HFFc6 (cell line): ENCODE measurements around the gene KNDC1. TPM values are rescaled to one million over a fixed set of nuclear protein-coding genes. Genes with fewer than 3 reads are reported as not detected.

ENCODE experiments used
- DNase-seq: peaks from one replicate; pipeline ENCODE4 v3.0.0-alpha.2; 2018
- H3K27ac Mint-ChIP-seq: 2 replicates; pipeline ENCODE4 v1.8.0; 2020; ENCODE audit warnings: mild to moderate bottlenecking, mixed read lengths
- H3K27me3 Mint-ChIP-seq: 2 replicates; pipeline ENCODE4 v1.8.0; 2021; ENCODE audit warnings: mild to moderate bottlenecking, moderate library complexity, mixed read lengths; ENCODE audit not compliant: insufficient read depth
- H3K36me3 Mint-ChIP-seq: 2 replicates; pipeline ENCODE4 v1.8.0; 2021; ENCODE audit warnings: low read depth, mixed read lengths
- H3K4me1 Mint-ChIP-seq: 2 replicates; pipeline ENCODE4 v1.8.0; 2020; ENCODE audit warnings: low read depth, mixed read lengths
- H3K4me3 Mint-ChIP-seq: 2 replicates; pipeline ENCODE4 v1.8.0; 2020; ENCODE audit warnings: mild to moderate bottlenecking, moderate library complexity, mixed read lengths
- H3K9me3 Mint-ChIP-seq: 2 replicates; pipeline ENCODE4 v1.8.0; 2020; ENCODE audit warnings: mild to moderate bottlenecking, mixed read lengths
- CTCF ChIP-seq: fragments of 200-600 bp; sonication (generic); IDR thresholded peaks from 2 replicates; pipeline ENCODE4 v1.5.0; 2021; ENCODE audit warnings: antibody characterized with exemption, mild to moderate bottlenecking
- total RNA-seq, 6 experiments: library from RNA; stranded (reverse); fragmentation: NEBNext Ultra II Directional; extraction: Animal tissue kit (Norgen Biotek cat#: 25700); gene quantifications; 2 replicates in 1 of 6; 3 replicates in 5 of 6; pipeline ENCODE4 v1.2.3, GENCODE V29; 2021

Gene KNDC1
- total RNA-seq, 6 experiments from 2014 or later, result 0.05 to 1.00 (median 0.28) TPM; not detected in 3

- DNase-seq, result no peak
These were observed 18.5 kb downstream of the KNDC1 start for GRCh38 chr10:133178357-133179127.

GRCh38 chr10:133179128-133179520, 19.1 kb downstream of the KNDC1 start:
- DNase-seq, result no peak
- no peak overlapping the region for H3K4me3 Mint-ChIP-seq
- peaks cover 36% of the 10 kb centered on the region for H3K9me3 Mint-ChIP-seq
- H3K36me3 Mint-ChIP-seq, result peaks cover 13% of the 10 kb centered on the region
- no peak overlapping the region for H3K27ac Mint-ChIP-seq
- peaks cover 7% of the 10 kb centered on the region for H3K27me3 Mint-ChIP-seq
- no peaks in the 10 kb centered on the region for H3K4me1 Mint-ChIP-seq
- TF ChIP-seq CTCF, result no peak

More at GRCh38 chr10:133178357-133179127, 18.5 kb downstream of the KNDC1 start:
- H3K27me3 Mint-ChIP-seq, result peaks cover 7% of the 10 kb centered on the region
- H3K4me3 Mint-ChIP-seq, result no peak overlapping the region
- H3K4me1 Mint-ChIP-seq, result no peaks in the 10 kb centered on the region
- no peak overlapping the region for H3K27ac Mint-ChIP-seq
- H3K36me3 Mint-ChIP-seq, result peaks cover 13% of the 10 kb centered on the region
- peaks cover 32% of the 10 kb centered on the region for H3K9me3 Mint-ChIP-seq
- TF ChIP-seq CTCF, result no peak

GRCh38 chr10:133179651-133180050, 19.6 kb downstream of the KNDC1 start:
- Mint-ChIP-seq H3K27me3 (peaks cover 7% of the 10 kb centered on the region), H3K36me3 (peaks cover 13% of the 10 kb centered on the region), H3K9me3 (peaks cover 40% of the 10 kb centered on the region), H3K4me3 (no peak overlapping the region), H3K4me1 (no peaks in the 10 kb centered on the region), H3K27ac (no peak overlapping the region)
- no peak for TF ChIP-seq CTCF
- no peak for DNase-seq

GRCh38 chr10:133180192-133180964, 20.4 kb downstream of the KNDC1 start:
- no peak overlapping the region for H3K27ac Mint-ChIP-seq
- H3K4me3 Mint-ChIP-seq, result no peak overlapping the region
- DNase-seq, result no peak
- TF ChIP-seq CTCF, result no peak
- peaks cover 13% of the 10 kb centered on the region for H3K36me3 Mint-ChIP-seq
- H3K9me3 Mint-ChIP-seq, result peaks cover 40% of the 10 kb centered on the region
- H3K27me3 Mint-ChIP-seq, result peaks cover 10% of the 10 kb centered on the region
- no peaks in the 10 kb centered on the region for H3K4me1 Mint-ChIP-seq

GRCh38 chr10:133180965-133181639, 21.1 kb downstream of the KNDC1 start:
- Mint-ChIP-seq H3K27ac (no peak overlapping the region), H3K9me3 (peaks cover 40% of the 10 kb centered on the region), H3K4me1 (no peaks in the 10 kb centered on the region), H3K4me3 (no peak overlapping the region), H3K27me3 (peaks cover 10% of the 10 kb centered on the region), H3K36me3 (peaks cover 13% of the 10 kb centered on the region)
- TF ChIP-seq CTCF, result no peak
- DNase-seq, result no peak
